ENCODE results near the gene MFF.

DNA sequence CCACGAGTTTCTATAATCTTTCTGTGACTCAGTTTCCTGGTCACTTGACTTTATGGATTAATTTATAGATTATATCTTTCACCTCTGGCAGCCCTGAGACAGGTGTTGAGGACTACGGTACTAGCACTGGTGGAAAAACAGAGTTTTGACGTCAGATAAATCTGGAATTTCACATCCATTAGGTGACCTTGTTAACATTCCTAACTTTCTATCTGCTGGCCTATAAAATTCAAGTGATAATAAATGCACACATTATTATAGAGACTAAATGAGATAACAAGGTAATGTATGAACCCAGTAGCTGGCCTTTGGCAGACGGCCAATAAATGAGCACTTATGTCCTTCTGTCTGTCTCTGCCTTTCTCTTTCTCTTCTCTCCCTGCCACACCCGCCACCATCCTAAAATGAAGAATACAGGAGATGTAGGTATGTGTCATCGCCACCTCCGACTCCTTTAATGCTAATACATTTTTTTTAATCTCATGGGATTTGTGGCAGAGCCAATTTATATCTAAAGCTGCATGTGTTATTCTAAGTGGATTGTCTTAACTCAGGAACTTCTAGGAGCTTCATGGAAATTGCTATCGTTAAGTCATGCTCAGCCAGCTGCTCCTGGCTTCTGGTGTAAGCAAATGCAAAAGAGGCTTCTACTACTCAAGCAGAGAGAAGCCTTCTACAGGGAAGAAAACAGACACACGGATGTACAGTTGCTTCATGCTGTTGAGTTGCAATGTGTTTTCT, 51.8 kb downstream of the MFF start:
- TF ChIP-seq, protein P1, sequence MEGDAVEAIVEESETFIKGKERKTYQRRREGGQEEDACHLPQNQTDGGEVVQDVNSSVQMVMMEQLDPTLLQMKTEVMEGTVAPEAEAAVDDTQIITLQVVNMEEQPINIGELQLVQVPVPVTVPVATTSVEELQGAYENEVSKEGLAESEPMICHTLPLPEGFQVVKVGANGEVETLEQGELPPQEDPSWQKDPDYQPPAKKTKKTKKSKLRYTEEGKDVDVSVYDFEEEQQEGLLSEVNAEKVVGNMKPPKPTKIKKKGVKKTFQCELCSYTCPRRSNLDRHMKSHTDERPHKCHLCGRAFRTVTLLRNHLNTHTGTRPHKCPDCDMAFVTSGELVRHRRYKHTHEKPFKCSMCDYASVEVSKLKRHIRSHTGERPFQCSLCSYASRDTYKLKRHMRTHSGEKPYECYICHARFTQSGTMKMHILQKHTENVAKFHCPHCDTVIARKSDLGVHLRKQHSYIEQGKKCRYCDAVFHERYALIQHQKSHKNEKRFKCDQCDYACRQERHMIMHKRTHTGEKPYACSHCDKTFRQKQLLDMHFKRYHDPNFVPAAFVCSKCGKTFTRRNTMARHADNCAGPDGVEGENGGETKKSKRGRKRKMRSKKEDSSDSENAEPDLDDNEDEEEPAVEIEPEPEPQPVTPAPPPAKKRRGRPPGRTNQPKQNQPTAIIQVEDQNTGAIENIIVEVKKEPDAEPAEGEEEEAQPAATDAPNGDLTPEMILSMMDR (IDR thresholded peaks at IDR 0.05 in 4 of 5, conservative IDR thresholded peaks at IDR 0.05 in 1 of 5): no peak
- no peak for TF ChIP-seq POLR2A (IDR thresholded peaks at IDR 0.05)

All from gastrocnemius medialis (tissue), 4 donors.